Prostate gland (tissue), 2 donors: ENCODE measurements around the gene MOB3A.

Experiments used
- CTCF ChIP-seq, 4 experiments: fragments of 200-600 bp in 2 of 4; fragments of 450-650 bp in 2 of 4; sonication (generic) in 2 of 4; IDR thresholded peaks; 1 replicate in 3 of 4; 2 replicates in 1 of 4; pipeline ENCODE4 v1.5.1; 2016 to 2019; ENCODE audit warnings: antibody characterized with exemption in 4 of 4, mild to moderate bottlenecking in 2 of 4, moderate library complexity in 2 of 4
- POLR2A ChIP-seq: fragments of 450-650 bp; IDR thresholded peaks from one replicate; pipeline ENCODE4 v1.6.1; 2016; ENCODE audit warnings: antibody characterized with exemption, mild to moderate bottlenecking
- POLR2AphosphoS5 ChIP-seq: sonication (generic); formaldehyde crosslinking; IDR thresholded peaks from one replicate; pipeline ENCODE4 v1.6.1; 2017; ENCODE audit warnings: antibody characterized with exemption

- no peak for TF ChIP-seq CTCF (IDR thresholded peaks at IDR 0.05)
- no peak for TF ChIP-seq POLR2A
- TF ChIP-seq POLR2AphosphoS5, result no peak
Observed at GRCh38 chr19:2076526-2076944, 19.6 kb downstream of the MOB3A start.
